Tibial nerve (tissue), 4 donors: ENCODE results near the gene PRRT1B.

Source experiments
- CTCF ChIP-seq, 5 experiments: fragments of 200-600 bp in 3 of 5; fragments of 450-650 bp in 2 of 5; sonication (generic) in 3 of 5; IDR thresholded peaks; one replicate each; pipeline ENCODE4 v1.5.1; 2016 to 2019; ENCODE audit warnings: antibody characterized with exemption in 5 of 5, mild to moderate bottlenecking in 3 of 5, moderate library complexity in 2 of 5
- EP300 ChIP-seq, 2 donors: sonication (generic); formaldehyde crosslinking; IDR thresholded peaks; one replicate each; pipeline ENCODE4 v1.6.1; 2017; ENCODE audit warnings: antibody characterized with exemption in 2 of 2, mild to moderate bottlenecking in 1 of 2
- POLR2A ChIP-seq, 2 donors: fragments of 450-650 bp; IDR thresholded peaks; one replicate each; pipeline ENCODE4 v1.6.1; 2017; ENCODE audit warnings: antibody characterized with exemption in 2 of 2, mild to moderate bottlenecking in 2 of 2, moderate library complexity in 2 of 2

- TF ChIP-seq POLR2A (IDR thresholded peaks at IDR 0.05), result no peak
- no peak for TF ChIP-seq CTCF (IDR thresholded peaks at IDR 0.05)
- no peak for TF ChIP-seq EP300 (IDR thresholded peaks at IDR 0.05)
These were observed 22.9 kb upstream of the PRRT1B start for GRCh38 chr9:131522257-131523085.
